Transverse colon (tissue), 4 donors: Measurements from ENCODE around the gene POU4F2. TPM values are rescaled to one million over a fixed set of nuclear protein-coding genes. Genes with fewer than 3 reads are reported as not detected.
"Not testable (repeated sequence)": the region's sequence is repeated elsewhere in the genome, so short reads cannot be mapped to it uniquely, and the experiment has no call there.

Experiments
- DNase-seq: peaks from one replicate; pipeline ENCODE4 v3.0.0-alpha.2; 2019
- H3K27ac ChIP-seq, 4 donors: fragments of 200-600 bp; sonication (generic); 2 replicates each; pipeline ENCODE4 v1.5.1; 2016 to 2018; ENCODE audit warnings: inconsistent platforms in 4 of 4
- H3K27me3 ChIP-seq: fragments of 200-600 bp; sonication (generic); 2 replicates; pipeline ENCODE4 v1.5.1; 2017; ENCODE audit warnings: inconsistent platforms
- H3K36me3 ChIP-seq, 4 donors: fragments of 200-600 bp; sonication (generic); 2 replicates each; pipeline ENCODE4 v1.5.1; 2017 to 2019; ENCODE audit warnings: inconsistent platforms in 4 of 4
- H3K4me1 ChIP-seq, 4 donors: fragments of 200-600 bp; sonication (generic); 2 replicates each; pipeline ENCODE4 v1.5.1; 2017 to 2020; ENCODE audit warnings: inconsistent platforms in 4 of 4
- H3K4me3 ChIP-seq, 4 donors: fragments of 200-600 bp; sonication (generic); 1 replicate in 1 of 4; 2 replicates in 3 of 4; pipeline versions ENCODE4 v1.5.1 to v1.6.1; 2017 to 2019; ENCODE audit warnings: inconsistent platforms in 4 of 4
- H3K9me3 ChIP-seq, 2 donors: fragments of 200-600 bp; sonication (generic); 2 replicates each; pipeline ENCODE4 v1.5.1; 2017 to 2019; ENCODE audit warnings: inconsistent platforms in 2 of 2
- EP300 ChIP-seq: sonication (generic); formaldehyde crosslinking; IDR thresholded peaks from one replicate; pipeline ENCODE4 v1.6.1; 2017; ENCODE audit warnings: antibody characterized with exemption, low read depth
- POLR2A ChIP-seq: fragments of 450-650 bp; IDR thresholded peaks from one replicate; pipeline ENCODE4 v1.6.1; 2016; ENCODE audit warnings: antibody characterized with exemption, mild to moderate bottlenecking, moderate library complexity
- POLR2AphosphoS5 ChIP-seq, 3 donors: sonication (generic); formaldehyde crosslinking; IDR thresholded peaks; one replicate each; pipeline ENCODE4 v1.6.1; 2016; ENCODE audit warnings: antibody characterized with exemption in 3 of 3
- WGBS, 2 donors: methylation state at CpG; one replicate each; pipeline ENCODE4 v1.1.5; 2018; ENCODE audit warnings: low coverage in 1 of 2; 5-methylcytosine and 5-hydroxymethylcytosine counted together
- in situ Hi-C, 4 donors: fragments of 200-750 bp; cut with MboI; loops; one replicate each; pipeline versions ENCODE4 v1.15.0 to v1.15.1; 2017; ENCODE audit warnings: low sequenced_read_pairs in 3 of 4, low pct_ligation_motif_present in 1 of 4, low pct_unique_long_range_greater_than_20kb in 1 of 4
- intact Hi-C: fragments of 100-400 bp; cut with DNase I; formaldehyde crosslinking; loops from one replicate; pipeline ENCODE4 v1.15.1; 2023; ENCODE audit warnings: low total_unique reads
- total RNA-seq, 4 donors: library from RNA; depleted of rRNA; stranded (reverse); fragments of >200 nt; gene quantifications; one replicate each; pipeline ENCODE4 v1.1.0, GENCODE V29; 2016
- TF ChIP-seq, protein P1 (sequence below), 5 experiments: fragments of 200-600 bp in 3 of 5; fragments of 450-650 bp in 2 of 5; sonication (generic) in 3 of 5; IDR thresholded peaks; 1 replicate in 2 of 5; 2 replicates in 3 of 5; pipeline ENCODE4 v1.5.1; 2016 to 2017; ENCODE audit warnings: antibody characterized with exemption in 5 of 5, inconsistent platforms in 3 of 5, mild to moderate bottlenecking in 2 of 5, moderate library complexity in 1 of 5

The POU4F2 gene
- total RNA-seq, 4 donors from 2014 or later: not detected

DNA sequence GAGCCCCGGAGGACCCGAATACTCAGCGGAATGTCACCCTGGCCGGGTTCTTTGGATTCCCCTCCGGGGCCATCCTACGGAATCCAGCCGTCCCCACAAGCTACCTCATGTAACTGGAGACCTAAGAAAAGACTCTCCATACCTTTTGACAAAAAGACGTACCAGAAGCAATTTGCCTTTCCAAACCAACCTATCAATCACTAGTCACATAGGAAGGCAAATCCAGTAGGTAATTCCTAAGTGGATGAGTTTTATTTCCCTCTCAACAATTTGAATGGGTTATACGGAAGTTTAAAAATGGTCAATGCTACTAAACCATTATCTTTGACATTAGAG is 16.8 kb downstream of the POU4F2 start:
- TF ChIP-seq POLR2AphosphoS5 (IDR thresholded peaks at IDR 0.05): no peak
- TF ChIP-seq, protein P1, sequence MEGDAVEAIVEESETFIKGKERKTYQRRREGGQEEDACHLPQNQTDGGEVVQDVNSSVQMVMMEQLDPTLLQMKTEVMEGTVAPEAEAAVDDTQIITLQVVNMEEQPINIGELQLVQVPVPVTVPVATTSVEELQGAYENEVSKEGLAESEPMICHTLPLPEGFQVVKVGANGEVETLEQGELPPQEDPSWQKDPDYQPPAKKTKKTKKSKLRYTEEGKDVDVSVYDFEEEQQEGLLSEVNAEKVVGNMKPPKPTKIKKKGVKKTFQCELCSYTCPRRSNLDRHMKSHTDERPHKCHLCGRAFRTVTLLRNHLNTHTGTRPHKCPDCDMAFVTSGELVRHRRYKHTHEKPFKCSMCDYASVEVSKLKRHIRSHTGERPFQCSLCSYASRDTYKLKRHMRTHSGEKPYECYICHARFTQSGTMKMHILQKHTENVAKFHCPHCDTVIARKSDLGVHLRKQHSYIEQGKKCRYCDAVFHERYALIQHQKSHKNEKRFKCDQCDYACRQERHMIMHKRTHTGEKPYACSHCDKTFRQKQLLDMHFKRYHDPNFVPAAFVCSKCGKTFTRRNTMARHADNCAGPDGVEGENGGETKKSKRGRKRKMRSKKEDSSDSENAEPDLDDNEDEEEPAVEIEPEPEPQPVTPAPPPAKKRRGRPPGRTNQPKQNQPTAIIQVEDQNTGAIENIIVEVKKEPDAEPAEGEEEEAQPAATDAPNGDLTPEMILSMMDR (IDR thresholded peaks at IDR 0.05): no peak
- no peak for TF ChIP-seq EP300
- TF ChIP-seq POLR2A: no peak
- no peak for DNase-seq
- H3K36me3 ChIP-seq: no peaks in the 10 kb centered on the region
- H3K27me3 ChIP-seq: peaks cover 74% of the 10 kb centered on the region
- intact Hi-C loops (no loop called here), in situ Hi-C loops (no loop called here)
- H3K27ac ChIP-seq: no peak overlapping the region
- WGBS, 2 donors: 25 to 40% methylated on average over 7 to 9 of the region's 9 CpGs
- H3K9me3 ChIP-seq: no peaks in the 10 kb centered on the region
- H3K4me1 ChIP-seq: peaks cover 0 to 9% (median 0%) of the 10 kb centered on the region in 4 donors
- H3K4me3 ChIP-seq: peak overlapping the region in 3 of 4 donors; percentile 26 to 50 (median 27)

DNA sequence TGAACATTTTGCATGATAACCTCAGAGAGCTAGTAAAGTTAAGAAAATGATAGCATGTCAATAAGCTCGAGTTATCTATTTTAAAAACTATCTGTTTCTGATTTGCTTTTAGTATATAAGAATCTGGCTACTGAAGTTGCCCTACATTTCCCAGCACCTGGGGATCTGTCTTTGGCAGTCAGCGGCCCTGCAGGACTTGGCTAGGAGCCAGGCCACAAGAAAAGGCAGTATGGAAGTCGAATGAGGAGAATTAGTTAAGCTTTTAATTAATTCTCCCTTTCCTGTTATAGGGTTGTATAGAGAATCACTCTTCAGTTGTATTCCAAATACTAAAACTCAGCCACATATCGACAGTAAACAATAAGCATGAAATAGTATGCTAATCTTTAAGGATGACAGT is 22.7 kb downstream of the POU4F2 start:
- Histone ChIP-seq H3K27me3 (peaks cover 16% of the 10 kb centered on the region), H3K9me3 (no peaks in the 10 kb centered on the region), H3K4me3 (no peak overlapping the region), H3K36me3 (no peaks in the 10 kb centered on the region), H3K4me1 (no peaks in the 10 kb centered on the region), H3K27ac (no peak overlapping the region)
- intact Hi-C loops (no loop called here), in situ Hi-C loops (no loop called here)
- DNase-seq: no peak
- WGBS, 2 donors: 53 to 72% methylated on average over 4 of the region's 4 CpGs
- no peak for TF ChIP-seq EP300
- no peak for TF ChIP-seq POLR2AphosphoS5 (IDR thresholded peaks at IDR 0.05)
- TF ChIP-seq, protein P1 (IDR thresholded peaks at IDR 0.05): no peak
- no peak for TF ChIP-seq POLR2A

DNA sequence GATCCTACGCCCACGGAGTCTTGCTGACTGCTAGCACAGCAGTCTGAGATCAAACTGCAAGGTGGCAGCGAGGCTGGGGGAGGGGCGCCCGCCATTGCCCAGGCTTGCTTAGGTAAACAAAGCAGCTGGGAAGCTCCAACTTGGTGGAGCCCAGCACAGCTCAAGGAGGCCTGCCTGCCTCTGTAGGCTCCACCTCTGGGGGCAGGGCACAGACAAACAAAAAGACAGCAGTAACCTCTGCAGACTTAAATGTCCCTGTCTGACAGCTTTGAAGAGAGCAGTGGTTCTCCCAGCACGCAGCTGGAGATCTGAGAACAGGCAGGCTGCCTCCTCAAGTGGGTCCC is 25.2 kb downstream of the POU4F2 start:
- not testable (repeated sequence) for DNase-seq, H3K9me3 ChIP-seq
- WGBS, 2 donors: 80% methylated on average over 6 of the region's 6 CpGs; no CpG with 5 or more reads in 1 of the 2 donors

DNA sequence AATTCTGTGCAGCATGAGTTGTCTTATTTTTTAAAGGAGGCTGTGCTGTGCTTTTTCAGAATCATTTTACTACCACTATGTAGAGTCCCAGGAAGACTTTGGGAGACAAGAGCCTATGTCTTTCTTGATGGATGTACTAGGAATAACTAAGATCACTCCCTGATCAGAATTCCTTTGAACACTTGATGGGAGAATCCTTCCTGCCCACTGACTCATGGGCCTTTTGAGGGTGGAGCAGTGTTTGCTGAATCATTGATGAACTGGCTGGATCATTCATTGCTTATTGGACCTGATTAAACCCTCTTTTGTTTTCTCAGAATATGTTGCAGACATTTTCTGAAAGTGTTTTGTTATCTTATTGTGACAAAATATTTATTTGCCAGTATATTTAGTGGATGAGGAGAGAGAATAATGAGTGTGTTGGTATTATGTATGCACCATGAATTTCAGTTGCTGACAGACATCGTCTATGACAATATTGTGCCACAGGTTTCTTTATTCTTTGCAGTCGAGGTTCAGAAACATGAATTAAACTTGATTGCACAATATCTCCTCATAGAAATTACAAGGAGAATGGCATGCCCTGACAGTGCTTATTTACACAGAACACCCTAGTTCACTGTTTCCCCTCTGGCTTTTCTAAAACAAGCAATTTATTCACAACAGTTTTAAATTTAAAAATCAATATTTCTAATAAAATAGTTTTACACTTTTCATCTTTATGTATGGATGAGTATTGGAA is 36.3 kb downstream of the POU4F2 start:
- TF ChIP-seq POLR2AphosphoS5 (IDR thresholded peaks at IDR 0.05) (no peak), EP300 (no peak), POLR2A (no peak)
- TF ChIP-seq, protein P1 (IDR thresholded peaks at IDR 0.05): no peak
- Histone ChIP-seq H3K27ac (no peak overlapping the region), H3K27me3 (no peaks in the 10 kb centered on the region), H3K9me3 (no peaks in the 10 kb centered on the region), H3K4me3 (no peak overlapping the region), H3K4me1 (no peaks in the 10 kb centered on the region), H3K36me3 (no peaks in the 10 kb centered on the region)
- WGBS, 2 donors: 72 to 92% methylated on average over 2 of the region's 2 CpGs
- in situ Hi-C loops (no loop called here), intact Hi-C loops (no loop called here)
- DNase-seq: no peak

More for the DNA sequence above, 25.2 kb downstream of the POU4F2 start:
- H3K36me3 ChIP-seq, intact Hi-C loops, H3K4me3 ChIP-seq, H3K27me3 ChIP-seq, H3K4me1 ChIP-seq, in situ Hi-C loops, H3K27ac ChIP-seq: not testable (repeated sequence)

Other genes with a start within 250 kb of the POU4F2 start
- gene SLC10A7, start 117.0 kb upstream of the POU4F2 start, total RNA-seq: 10 to 100 TPM; 12.0 to 56.1 (median 15.9) TPM